ENCODE measurements around the gene PHRF1. TPM values are rescaled to one million over a fixed set of nuclear protein-coding genes. Genes with fewer than 3 reads are reported as not detected.

PHRF1 gene
- total and polyA plus RNA-seq, 9 of the 15 experiments (the other 6 are each of a cell fraction or from before 2014, with no cell fraction given): 0.07 to 37.2 (median 7.7) TPM

- TF ChIP-seq IRF9 (tag; IDR thresholded peaks at IDR 0.05): no peak
- no peak for TF ChIP-seq ZSCAN32 (CRISPR knock-in tag; IDR thresholded peaks at IDR 0.05)
- TF ChIP-seq, protein P1, sequence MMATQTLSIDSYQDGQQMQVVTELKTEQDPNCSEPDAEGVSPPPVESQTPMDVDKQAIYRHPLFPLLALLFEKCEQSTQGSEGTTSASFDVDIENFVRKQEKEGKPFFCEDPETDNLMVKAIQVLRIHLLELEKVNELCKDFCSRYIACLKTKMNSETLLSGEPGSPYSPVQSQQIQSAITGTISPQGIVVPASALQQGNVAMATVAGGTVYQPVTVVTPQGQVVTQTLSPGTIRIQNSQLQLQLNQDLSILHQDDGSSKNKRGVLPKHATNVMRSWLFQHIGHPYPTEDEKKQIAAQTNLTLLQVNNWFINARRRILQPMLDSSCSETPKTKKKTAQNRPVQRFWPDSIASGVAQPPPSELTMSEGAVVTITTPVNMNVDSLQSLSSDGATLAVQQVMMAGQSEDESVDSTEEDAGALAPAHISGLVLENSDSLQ (IDR thresholded peaks at IDR 0.05): peak; percentile 99
- TF ChIP-seq RNF2 (IDR thresholded peaks at IDR 0.05): no peak
- 0 out of 4 replicates have a peak, but pooled peaks of 1 of the 2 experiments have one; percentile 62 for TF ChIP-seq ZNF639 (CRISPR knock-in tag; conservative IDR thresholded peaks at IDR 0.05 in 1 of 2, IDR thresholded peaks at IDR 0.05 in 1 of 2)
- peak; percentile 41; the same call in 1 of the 2 replicates for TF ChIP-seq KDM2B (CRISPR knock-in tag; IDR thresholded peaks at IDR 0.05)
- TF ChIP-seq RB1 (IDR thresholded peaks at IDR 0.05; ENCODE audit: low read depth): peak; percentile 65
- no peak for TF ChIP-seq FOXJ2 (tag; IDR thresholded peaks at IDR 0.05)
- no peak for TF ChIP-seq NR3C1 (CRISPR knock-in tag; IDR thresholded peaks at IDR 0.05)
- peak; percentile 56 for TF ChIP-seq CCNT2 (IDR thresholded peaks at IDR 0.05; ENCODE audit: borderline replicate concordance, extremely low read depth, insufficient read length, low read depth, low read length)
- TF ChIP-seq TAF1 (IDR thresholded peaks at IDR 0.05; ENCODE audit: control insufficient read depth, extremely low read depth, insufficient read depth, low read length, severe bottlenecking): peak; percentile 61
- TF ChIP-seq VEZF1 (CRISPR knock-in tag; IDR thresholded peaks at IDR 0.05): peak; percentile 83
- TF ChIP-seq ZNF444 (CRISPR knock-in tag; IDR thresholded peaks at IDR 0.05): no peak
- TF ChIP-seq MTA1 (IDR thresholded peaks at IDR 0.05; ENCODE audit: borderline replicate concordance): no peak
- TF ChIP-seq POLR2A (conservative IDR thresholded peaks at IDR 0.05): peak; percentile 76
- TF ChIP-seq, protein P2, sequence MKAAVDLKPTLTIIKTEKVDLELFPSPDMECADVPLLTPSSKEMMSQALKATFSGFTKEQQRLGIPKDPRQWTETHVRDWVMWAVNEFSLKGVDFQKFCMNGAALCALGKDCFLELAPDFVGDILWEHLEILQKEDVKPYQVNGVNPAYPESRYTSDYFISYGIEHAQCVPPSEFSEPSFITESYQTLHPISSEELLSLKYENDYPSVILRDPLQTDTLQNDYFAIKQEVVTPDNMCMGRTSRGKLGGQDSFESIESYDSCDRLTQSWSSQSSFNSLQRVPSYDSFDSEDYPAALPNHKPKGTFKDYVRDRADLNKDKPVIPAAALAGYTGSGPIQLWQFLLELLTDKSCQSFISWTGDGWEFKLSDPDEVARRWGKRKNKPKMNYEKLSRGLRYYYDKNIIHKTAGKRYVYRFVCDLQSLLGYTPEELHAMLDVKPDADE (conservative IDR thresholded peaks at IDR 0.05; ENCODE audit: control insufficient read depth, low read depth, low read length): peak; percentile 58
- TF ChIP-seq ZNF316 (IDR thresholded peaks at IDR 0.05): no peak
- TF ChIP-seq NONO (IDR thresholded peaks at IDR 0.05; ENCODE audit: low read depth in 2 of 2, low read length in 1 of 2): peak in 1 of 2 experiments; percentile 73; a peak in 2 of 4 replicates
- peak; percentile 14; the same call in 1 of the 2 replicates for TF ChIP-seq CREM (IDR thresholded peaks at IDR 0.05; ENCODE audit: low read depth)
- peak; percentile 68 for TF ChIP-seq CTBP1 (IDR thresholded peaks at IDR 0.05; ENCODE audit: borderline replicate concordance)
- TF ChIP-seq ZBED1 (IDR thresholded peaks at IDR 0.05): no peak
- no peak for TF ChIP-seq HDGF (IDR thresholded peaks at IDR 0.05)
Measured at GRCh38 chr11:535519-536454, 40.5 kb upstream of the PHRF1 start, which contains the start of gene HRAS (continued).

All from K562 (cell line).